NCI-H146 treated with DMSO at 0.1 percent for 48 hours (cell line): Measurements from ENCODE around the gene NPIPB8.
A peak's percentile ranks its signal among the peaks of the same experiment; 100 is the strongest.
"Not testable (repeated sequence)": the region's sequence is repeated elsewhere in the genome, so short reads cannot be mapped to it uniquely, and the experiment has no call there.

ENCODE experiments used
- DNase-seq: peaks from one replicate; lab custom pipeline; 2025; ENCODE audit not compliant: unreplicated experiment; lab: John Stamatoyannopoulos, UW

Gene NPIPB8

GRCh38 chr16:28637765-28638164 lies at the start of gene NPIPB8:
Gene NPIPB8 (plus strand): TSS chr16:28638065. CDS start chr16:28638361, 296 bp downstream.
- not testable (repeated sequence) for DNase-seq

GRCh38 chr16:28589069-28589468 lies 48.8 kb upstream of the NPIPB8 start:
- no peak for DNase-seq

- no peak for DNase-seq
Observed at GRCh38 chr16:28589930-28590329, 47.9 kb upstream of the NPIPB8 start.

- DNase-seq = no peak
Observed at GRCh38 chr16:28590384-28591340, 47.2 kb upstream of the NPIPB8 start.

- DNase-seq = no peak
Observed at GRCh38 chr16:28591355-28591754, 46.5 kb upstream of the NPIPB8 start.

GRCh38 chr16:28592511-28592910 lies 45.4 kb upstream of the NPIPB8 start:
- no peak for DNase-seq

GRCh38 chr16:28592979-28593553 lies 44.8 kb upstream of the NPIPB8 start:
- DNase-seq = no peak

GRCh38 chr16:28595451-28595850 lies 42.4 kb upstream of the NPIPB8 start:
- DNase-seq = not testable (repeated sequence)

- DNase-seq = no peak
Observed at GRCh38 chr16:28596115-28596630, 41.7 kb upstream of the NPIPB8 start.

GRCh38 chr16:28596840-28597691 lies 40.8 kb upstream of the NPIPB8 start, which contains the start of gene SULT1A2:
Gene SULT1A2 (minus strand): TSS chr16:28597050. CDS start chr16:28595930, 1,120 bp downstream.
- no peak for DNase-seq

- DNase-seq = peak; percentile 75
Observed at GRCh38 chr16:28597692-28598261, 40.1 kb upstream of the NPIPB8 start.

- not testable (repeated sequence) for DNase-seq
Observed at GRCh38 chr16:28599377-28600285, 38.2 kb upstream of the NPIPB8 start.

- DNase-seq = not testable (repeated sequence)
Observed at GRCh38 chr16:28600965-28601364, 36.9 kb upstream of the NPIPB8 start.

- DNase-seq = peak; percentile 72
Observed at GRCh38 chr16:28601589-28601988, 36.3 kb upstream of the NPIPB8 start.

GRCh38 chr16:28602062-28602461 lies 35.8 kb upstream of the NPIPB8 start:
- DNase-seq = not testable (repeated sequence)

- no peak for DNase-seq
Observed at GRCh38 chr16:28602529-28602928, 35.3 kb upstream of the NPIPB8 start.

- no peak for DNase-seq
Observed at GRCh38 chr16:28603381-28604185, 34.3 kb upstream of the NPIPB8 start.

GRCh38 chr16:28604186-28604565 lies 33.7 kb upstream of the NPIPB8 start:
- DNase-seq = no peak
